ENCODE results near the gene PRX.

PRX gene

DNA sequence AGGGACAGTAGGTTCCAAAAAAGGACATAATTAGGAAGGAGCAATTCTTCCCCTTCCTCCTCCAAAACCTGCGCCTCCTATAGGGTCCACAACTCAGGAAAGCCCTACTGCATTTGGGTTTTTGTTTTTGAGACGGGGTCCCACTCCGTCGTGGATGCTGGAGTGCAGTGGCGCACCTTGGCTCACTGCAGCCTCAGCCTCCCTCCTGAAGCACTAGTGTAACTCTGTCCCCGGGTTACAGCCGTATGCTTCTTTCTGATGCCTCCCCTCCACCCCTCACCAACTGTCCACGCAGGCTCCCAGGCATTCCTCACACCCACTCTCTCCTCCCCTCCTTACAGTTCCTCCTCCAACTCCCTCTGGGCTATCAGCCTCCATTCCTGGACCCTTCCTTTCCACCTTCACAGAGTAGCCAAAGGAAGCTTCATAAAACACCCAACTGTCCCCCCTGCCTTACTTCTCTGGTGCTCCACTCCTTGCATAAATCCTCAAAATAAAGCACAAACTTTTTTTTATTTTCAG lies 33.1 kb upstream of the PRX start:
- Mint-ChIP-seq H3K27ac (peak overlapping the region; percentile 97), H3K9me3 (no peaks in the 10 kb centered on the region), H3K36me3 (ENCODE audit: low read depth) (peaks cover 15% of the 10 kb centered on the region), H3K27me3 (ENCODE audit: low read depth, poor library complexity) (peaks cover 4% of the 10 kb centered on the region), H3K4me1 (peaks cover 49% of the 10 kb centered on the region), H3K4me3 (peak overlapping the region; percentile 24)
- DNase-seq, result no peak
- TF ChIP-seq, protein P1, sequence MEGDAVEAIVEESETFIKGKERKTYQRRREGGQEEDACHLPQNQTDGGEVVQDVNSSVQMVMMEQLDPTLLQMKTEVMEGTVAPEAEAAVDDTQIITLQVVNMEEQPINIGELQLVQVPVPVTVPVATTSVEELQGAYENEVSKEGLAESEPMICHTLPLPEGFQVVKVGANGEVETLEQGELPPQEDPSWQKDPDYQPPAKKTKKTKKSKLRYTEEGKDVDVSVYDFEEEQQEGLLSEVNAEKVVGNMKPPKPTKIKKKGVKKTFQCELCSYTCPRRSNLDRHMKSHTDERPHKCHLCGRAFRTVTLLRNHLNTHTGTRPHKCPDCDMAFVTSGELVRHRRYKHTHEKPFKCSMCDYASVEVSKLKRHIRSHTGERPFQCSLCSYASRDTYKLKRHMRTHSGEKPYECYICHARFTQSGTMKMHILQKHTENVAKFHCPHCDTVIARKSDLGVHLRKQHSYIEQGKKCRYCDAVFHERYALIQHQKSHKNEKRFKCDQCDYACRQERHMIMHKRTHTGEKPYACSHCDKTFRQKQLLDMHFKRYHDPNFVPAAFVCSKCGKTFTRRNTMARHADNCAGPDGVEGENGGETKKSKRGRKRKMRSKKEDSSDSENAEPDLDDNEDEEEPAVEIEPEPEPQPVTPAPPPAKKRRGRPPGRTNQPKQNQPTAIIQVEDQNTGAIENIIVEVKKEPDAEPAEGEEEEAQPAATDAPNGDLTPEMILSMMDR (IDR thresholded peaks at IDR 0.05), result no peak

DNA sequence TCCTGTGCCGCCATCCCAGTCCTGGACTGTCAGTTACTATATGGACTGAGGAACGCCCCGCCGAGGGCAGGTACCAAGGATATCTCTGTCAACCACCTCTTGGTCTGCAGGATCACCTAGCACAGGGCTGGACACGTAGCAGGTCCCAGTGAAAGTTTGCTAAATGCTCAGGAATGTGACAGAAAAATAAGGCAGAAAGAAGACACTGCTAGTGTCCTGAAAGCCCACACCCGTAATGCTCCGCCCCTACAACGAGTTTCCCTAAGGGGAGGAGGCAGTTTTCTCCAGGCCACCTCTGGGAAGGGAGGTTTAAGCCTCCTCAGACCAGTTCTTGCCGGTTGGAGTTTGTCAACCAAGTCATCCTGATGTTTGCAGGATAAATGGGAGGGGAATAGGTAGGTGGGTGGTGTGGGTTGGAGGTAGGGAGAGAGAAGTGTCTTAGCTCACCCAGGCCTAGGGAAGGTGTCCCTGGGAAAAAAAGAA lies 32.6 kb upstream of the PRX start:
- Mint-ChIP-seq H3K27ac (peak overlapping the region; percentile 97), H3K4me3 (peak overlapping the region; percentile 75), H3K4me1 (peaks cover 54% of the 10 kb centered on the region), H3K9me3 (no peaks in the 10 kb centered on the region), H3K27me3 (ENCODE audit: low read depth, poor library complexity) (peaks cover 4% of the 10 kb centered on the region), H3K36me3 (ENCODE audit: low read depth) (peaks cover 19% of the 10 kb centered on the region)
- peak; percentile 54 for DNase-seq
- TF ChIP-seq, protein P1 (IDR thresholded peaks at IDR 0.05), result no peak

DNA sequence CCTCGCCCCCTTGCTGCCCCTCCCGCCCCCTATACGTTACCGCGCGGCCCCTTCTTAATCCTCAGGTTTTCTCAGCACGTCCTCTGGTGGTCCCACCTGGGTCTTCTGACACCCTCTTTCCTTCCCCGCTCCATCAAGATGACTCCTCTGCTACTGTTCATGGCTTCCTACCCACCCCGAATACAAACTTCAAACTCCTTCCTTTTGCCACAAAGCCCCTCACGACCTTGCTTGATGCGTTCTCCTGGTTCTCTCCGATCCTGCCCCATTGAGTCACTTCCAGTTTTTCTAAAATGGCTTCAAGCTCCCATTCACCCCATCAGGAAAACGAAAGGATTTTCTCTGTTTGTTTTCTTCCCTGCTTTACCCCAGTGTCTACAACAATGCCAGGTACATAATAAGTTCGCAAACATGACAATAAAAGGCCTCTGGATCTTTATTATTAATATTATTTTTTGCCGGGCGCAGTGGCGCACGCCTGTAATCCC lies 31.7 kb upstream of the PRX start:
- TF ChIP-seq, protein P1 (IDR thresholded peaks at IDR 0.05), result no peak
- Mint-ChIP-seq H3K36me3 (ENCODE audit: low read depth) (peaks cover 24% of the 10 kb centered on the region), H3K4me3 (peak overlapping the region; percentile 99), H3K27me3 (ENCODE audit: low read depth, poor library complexity) (peaks cover 4% of the 10 kb centered on the region), H3K4me1 (peaks cover 60% of the 10 kb centered on the region), H3K27ac (peak overlapping the region; percentile 97), H3K9me3 (no peaks in the 10 kb centered on the region)
- no peak for DNase-seq

DNA sequence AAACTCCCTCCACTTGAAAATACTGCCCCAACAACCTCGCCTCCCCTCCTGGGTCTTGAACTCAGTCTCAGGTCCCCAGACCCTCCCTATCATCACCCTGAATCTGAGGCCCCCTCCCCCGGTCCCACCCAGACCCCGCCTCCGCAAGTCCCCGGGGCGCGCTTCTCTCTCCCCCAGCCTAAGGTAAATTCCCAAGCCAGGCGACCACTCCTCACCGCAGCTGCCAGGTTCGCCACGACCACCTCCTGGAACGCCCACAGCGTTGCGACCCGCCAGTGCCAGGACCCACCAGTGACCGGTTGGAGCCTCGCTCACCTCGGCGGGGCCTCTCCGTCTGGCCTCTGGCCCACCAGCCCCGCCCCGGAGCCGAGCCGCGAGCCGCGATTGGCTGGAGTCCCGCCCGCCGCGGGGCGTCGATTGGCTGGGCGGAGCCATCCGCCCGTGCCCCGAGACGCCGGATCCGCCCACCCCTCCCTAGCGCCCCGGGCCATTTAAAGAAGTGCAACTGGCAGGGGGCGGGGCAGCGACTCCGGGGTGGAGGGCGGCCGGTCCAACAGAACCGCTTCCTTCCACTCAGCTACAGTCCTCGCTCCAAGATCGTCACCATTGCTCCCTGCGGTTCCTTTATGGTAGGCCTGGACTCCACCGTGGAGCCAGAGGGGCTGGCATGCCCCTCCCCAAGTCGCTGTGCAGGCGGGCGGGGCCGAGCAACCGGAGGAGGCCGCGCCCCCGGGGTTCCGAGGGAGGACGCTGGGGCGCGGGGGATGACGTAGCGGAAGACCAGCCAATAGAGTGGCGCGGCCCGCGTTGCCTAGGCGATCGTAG lies 31.0 kb upstream of the PRX start, which contains the start of gene SERTAD3:
SERTAD3 (minus strand) TSS at position 336 of the 825 bp plus-strand sequence. CDS start 2,255 bp downstream, outside the sequence.
- H3K9me3 Mint-ChIP-seq, result no peaks in the 10 kb centered on the region
- peaks cover 19% of the 10 kb centered on the region for H3K36me3 Mint-ChIP-seq (ENCODE audit: low read depth)
- peak; percentile 98 for DNase-seq
- H3K27ac Mint-ChIP-seq, result peak within 1 kb of the TSS; percentile 99
- TF ChIP-seq, protein P1 (IDR thresholded peaks at IDR 0.05), result no peak
- H3K4me3 Mint-ChIP-seq, result peak within 1 kb of the TSS; percentile 99
- H3K4me1 Mint-ChIP-seq, result peaks cover 65% of the 10 kb centered on the region
- peaks cover 4% of the 10 kb centered on the region for H3K27me3 Mint-ChIP-seq (ENCODE audit: low read depth, poor library complexity)

DNA sequence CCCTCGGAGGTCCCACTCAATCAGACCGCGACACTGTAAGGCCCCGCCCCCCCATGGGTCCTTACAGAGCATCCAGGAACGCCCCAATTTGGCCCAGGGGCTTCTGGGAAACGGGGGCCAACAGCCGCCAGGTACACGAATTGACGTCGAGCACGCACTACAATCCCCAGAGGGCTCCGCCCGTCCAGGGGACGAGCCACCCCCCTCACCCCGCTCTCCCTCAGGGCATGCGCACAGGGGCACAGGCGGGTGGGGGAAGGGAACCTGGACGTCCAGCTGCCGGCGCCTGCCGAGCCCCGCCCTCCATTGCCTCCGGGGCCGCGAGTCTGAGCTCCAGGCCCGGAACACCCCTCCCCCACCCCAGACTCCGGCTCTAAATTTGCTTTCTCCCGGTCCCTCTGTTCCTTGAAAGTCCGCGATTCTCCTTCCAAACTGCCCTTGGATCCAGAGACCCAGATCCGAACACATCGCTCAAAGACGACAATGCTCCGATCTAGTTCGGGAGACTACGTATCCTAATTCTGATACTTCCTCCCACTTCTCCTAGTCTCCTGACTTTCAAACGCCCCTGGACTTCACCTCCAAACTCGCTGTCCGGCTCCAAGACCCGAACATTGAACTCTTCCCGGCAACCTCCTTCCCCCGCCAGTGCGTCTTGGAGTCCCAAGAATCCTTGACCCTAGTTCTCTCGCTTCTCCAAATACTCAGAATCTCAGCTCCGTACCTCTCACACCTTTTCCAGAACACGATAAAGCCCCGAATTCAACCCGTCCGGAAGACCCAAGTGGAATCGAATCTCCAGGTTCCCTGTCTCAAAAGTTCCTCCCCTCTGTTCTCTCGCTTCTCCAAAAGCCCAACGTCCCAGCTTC lies 30.2 kb upstream of the PRX start:
- peak overlapping the region; percentile 99 for H3K27ac Mint-ChIP-seq
- TF ChIP-seq, protein P1 (IDR thresholded peaks at IDR 0.05), result no peak
- H3K9me3 Mint-ChIP-seq, result no peaks in the 10 kb centered on the region
- H3K27me3 Mint-ChIP-seq (ENCODE audit: low read depth, poor library complexity), result peaks cover 4% of the 10 kb centered on the region
- peaks cover 66% of the 10 kb centered on the region for H3K4me1 Mint-ChIP-seq
- DNase-seq, result peak; percentile 99
- H3K4me3 Mint-ChIP-seq, result peak overlapping the region; percentile 99
- peaks cover 19% of the 10 kb centered on the region for H3K36me3 Mint-ChIP-seq (ENCODE audit: low read depth)

Data from nephron progenitor cell (in vitro differentiated cells).